ENCODE data around the gene POLL. TPM values are rescaled to one million over a fixed set of nuclear protein-coding genes. Genes with fewer than 3 reads are reported as not detected.

The POLL gene
- polyA plus RNA-seq, 1 experiment, result 31.3 TPM

DNA sequence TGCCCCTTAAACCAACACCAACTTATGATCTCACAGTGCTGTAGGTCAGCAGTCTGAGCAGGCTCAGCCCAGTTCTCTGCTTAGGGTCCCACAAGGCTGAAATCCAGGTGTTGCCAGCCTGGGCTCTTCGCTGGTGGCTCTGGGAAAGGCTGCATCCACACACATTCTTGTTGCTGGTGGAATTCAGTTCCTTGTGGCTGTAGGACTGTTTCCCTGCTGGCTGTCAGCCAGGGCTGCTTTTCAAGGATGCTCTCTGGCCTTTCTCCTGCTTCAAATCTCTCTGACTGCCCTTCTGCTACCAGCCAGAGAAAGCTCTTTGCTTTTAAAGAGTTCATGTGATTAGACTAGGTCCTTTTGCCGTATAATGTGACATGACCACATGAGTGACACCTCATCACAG lies 15.3 kb downstream of the POLL start:
- Histone ChIP-seq H3K27me3 (ENCODE audit: control insufficient read depth, insufficient read depth, low read length) (peaks cover 11% of the 10 kb centered on the region), H3K4me3 (ENCODE audit: low read depth, low read length) (no peak overlapping the region), H3K36me3 (ENCODE audit: control insufficient read depth, insufficient read depth, low read length) (no peaks in the 10 kb centered on the region; the same call in 1 of the 2 replicates)
- TF ChIP-seq, protein P1, sequence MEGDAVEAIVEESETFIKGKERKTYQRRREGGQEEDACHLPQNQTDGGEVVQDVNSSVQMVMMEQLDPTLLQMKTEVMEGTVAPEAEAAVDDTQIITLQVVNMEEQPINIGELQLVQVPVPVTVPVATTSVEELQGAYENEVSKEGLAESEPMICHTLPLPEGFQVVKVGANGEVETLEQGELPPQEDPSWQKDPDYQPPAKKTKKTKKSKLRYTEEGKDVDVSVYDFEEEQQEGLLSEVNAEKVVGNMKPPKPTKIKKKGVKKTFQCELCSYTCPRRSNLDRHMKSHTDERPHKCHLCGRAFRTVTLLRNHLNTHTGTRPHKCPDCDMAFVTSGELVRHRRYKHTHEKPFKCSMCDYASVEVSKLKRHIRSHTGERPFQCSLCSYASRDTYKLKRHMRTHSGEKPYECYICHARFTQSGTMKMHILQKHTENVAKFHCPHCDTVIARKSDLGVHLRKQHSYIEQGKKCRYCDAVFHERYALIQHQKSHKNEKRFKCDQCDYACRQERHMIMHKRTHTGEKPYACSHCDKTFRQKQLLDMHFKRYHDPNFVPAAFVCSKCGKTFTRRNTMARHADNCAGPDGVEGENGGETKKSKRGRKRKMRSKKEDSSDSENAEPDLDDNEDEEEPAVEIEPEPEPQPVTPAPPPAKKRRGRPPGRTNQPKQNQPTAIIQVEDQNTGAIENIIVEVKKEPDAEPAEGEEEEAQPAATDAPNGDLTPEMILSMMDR (IDR thresholded peaks at IDR 0.05; ENCODE audit: insufficient read depth, low read depth, low read length), result no peak
- CTCF ChIA-PET, result interaction anchor here (1.4 to 7.8 kb wide), 2 partner anchors 301 to 360 kb away, joined by 3 to 115 read pairs; no protein-coding TSS in a partner anchor
- DNase-seq (ENCODE audit: low read depth), result no peak
- POLR2A ChIA-PET, result no interaction called here

- ChIA-PET POLR2A (no interaction called here), CTCF (interaction anchor here (1.0 to 7.8 kb wide), 7 partner anchors 26 to 359 kb away, joined by 3 to 115 read pairs (median 10); no protein-coding TSS in a partner anchor)
- no peak for DNase-seq (ENCODE audit: low read depth)
- TF ChIP-seq, protein P1 (IDR thresholded peaks at IDR 0.05; ENCODE audit: insufficient read depth, low read depth, low read length), result no peak
- peaks cover 16% of the 10 kb centered on the region for H3K27me3 ChIP-seq (ENCODE audit: control insufficient read depth, insufficient read depth, low read length)
- no peak overlapping the region for H3K4me3 ChIP-seq (ENCODE audit: low read depth, low read length)
- no peaks in the 10 kb centered on the region for H3K36me3 ChIP-seq (ENCODE audit: control insufficient read depth, insufficient read depth, low read length)
Measured at GRCh38 chr10:101572126-101572525, 15.9 kb downstream of the POLL start.

- ChIA-PET CTCF (interaction anchor here (0.8 to 7.8 kb wide), 27 partner anchors 10 to 476 kb away, joined by 3 to 115 read pairs (median 7); partner anchors contain the start of genes DPCD and POLL), POLR2A (no interaction called here)
- Histone ChIP-seq H3K27me3 (ENCODE audit: control insufficient read depth, insufficient read depth, low read length) (peaks cover 20% of the 10 kb centered on the region), H3K36me3 (ENCODE audit: control insufficient read depth, insufficient read depth, low read length) (no peaks in the 10 kb centered on the region), H3K4me3 (ENCODE audit: low read depth, low read length) (no peak overlapping the region; the same call in 1 of the 2 replicates)
- DNase-seq (ENCODE audit: low read depth), result no peak
- TF ChIP-seq, protein P1 (IDR thresholded peaks at IDR 0.05; ENCODE audit: insufficient read depth, low read depth, low read length), result no peak
Measured at GRCh38 chr10:101571271-101571925, 16.7 kb downstream of the POLL start.

GRCh38 chr10:101570428-101571270 lies 17.4 kb downstream of the POLL start:
- no peak for DNase-seq (ENCODE audit: low read depth)
- ChIA-PET CTCF (interaction anchor here (0.7 to 7.8 kb wide), 30 partner anchors 10 to 475 kb away, joined by 3 to 115 read pairs (median 7); partner anchors contain the start of genes DPCD and POLL), POLR2A (no interaction called here)
- H3K4me3 ChIP-seq (ENCODE audit: low read depth, low read length), result peak overlapping the region; percentile 71
- no peaks in the 10 kb centered on the region for H3K36me3 ChIP-seq (ENCODE audit: control insufficient read depth, insufficient read depth, low read length)
- TF ChIP-seq, protein P1 (IDR thresholded peaks at IDR 0.05; ENCODE audit: insufficient read depth, low read depth, low read length), result no peak
- H3K27me3 ChIP-seq (ENCODE audit: control insufficient read depth, insufficient read depth, low read length), result peaks cover 25% of the 10 kb centered on the region
